ENCODE measurements around the gene EDAR. TPM values are rescaled to one million over a fixed set of nuclear protein-coding genes. Genes with fewer than 3 reads are reported as not detected.

The EDAR gene
- polyA plus RNA-seq, 3 donors = not detected

GRCh38 chr2:108898315-108899082, 90.5 kb downstream of the EDAR start:
- H3K36me3 Mint-ChIP-seq = no peaks in the 10 kb centered on the region
- no CpG with 5 or more reads among the region's 1 CpG for WGBS (ENCODE audit: insufficient coverage)
- Histone ChIP-seq H3K79me2 (ENCODE audit: insufficient read depth, low read length) (no peaks in the 10 kb centered on the region), H2AFZ (ENCODE audit: insufficient read depth, low read depth, low read length, poor library complexity, severe bottlenecking) (no peak overlapping the region), H3K4me2 (replicated peaks; ENCODE audit: extremely low read depth, low read length, poor library complexity, severe bottlenecking) (no peak overlapping the region), H3K27ac (ENCODE audit: low read depth in 1 of 2, low read length in 2 of 2) (no peak overlapping the region), H3K27me3 (ENCODE audit: control insufficient read depth in 2 of 2, insufficient read depth in 2 of 2, low read length in 2 of 2) (no peaks in the 10 kb centered on the region), H4K20me1 (ENCODE audit: insufficient read depth, low read length) (no peaks in the 10 kb centered on the region), H3K4me3 (replicated peaks in 1 of 3; ENCODE audit: low read depth in 2 of 3, low read length in 3 of 3) (no peak overlapping the region), H3K36me3 (replicated peaks in 1 of 2; ENCODE audit: control insufficient read depth in 1 of 2, insufficient read depth in 2 of 2, low read length in 2 of 2) (no peaks in the 10 kb centered on the region), H3K9ac (ENCODE audit: insufficient read depth, low read length, poor library complexity, severe bottlenecking) (no peak overlapping the region), H3K4me1 (ENCODE audit: control insufficient read depth in 1 of 2, insufficient read depth in 2 of 2, low read length in 2 of 2) (no peaks in the 10 kb centered on the region), H3K9me3 (replicated peaks in 1 of 2; ENCODE audit: control insufficient read depth in 1 of 2, insufficient read depth in 1 of 2, low read length in 2 of 2) (peaks cover 0 to 11% of the 10 kb centered on the region in 2 donors)
- no peak for TF ChIP-seq CTCF (IDR thresholded peaks at IDR 0.05)
- no peak for DNase-seq
- no peak overlapping the region for H3K27ac Mint-ChIP-seq
- no peak overlapping the region for H3K4me3 Mint-ChIP-seq
- peaks cover 2 to 4% (median 4%) of the 10 kb centered on the region in 3 donors for H3K27me3 Mint-ChIP-seq (ENCODE audit: low read depth in 3 of 3)
- H3K9me3 Mint-ChIP-seq = peaks cover 2 to 20% (median 6%) of the 10 kb centered on the region in 7 donors
- intact Hi-C loops (cut with micrococcal nuclease) = no loop called here
- H3K4me1 Mint-ChIP-seq = no peaks in the 10 kb centered on the region

GRCh38 chr2:108896741-108897140, 92.3 kb downstream of the EDAR start:
- H3K4me2 ChIP-seq (replicated peaks; ENCODE audit: extremely low read depth, low read length, poor library complexity, severe bottlenecking) = no peak overlapping the region
- intact Hi-C loops (cut with micrococcal nuclease) = no loop called here
- H3K9me3 ChIP-seq (replicated peaks in 1 of 2; ENCODE audit: control insufficient read depth in 1 of 2, insufficient read depth in 1 of 2, low read length in 2 of 2) = peaks cover 4 to 21% of the 10 kb centered on the region in 2 donors
- TF ChIP-seq CTCF (IDR thresholded peaks at IDR 0.05) = no peak
- H3K79me2 ChIP-seq (ENCODE audit: insufficient read depth, low read length) = no peaks in the 10 kb centered on the region
- WGBS (ENCODE audit: insufficient coverage) = 94% methylated on average over 12 of the region's 13 CpGs
- H3K4me1 ChIP-seq (ENCODE audit: control insufficient read depth in 1 of 2, insufficient read depth in 2 of 2, low read length in 2 of 2) = no peaks in the 10 kb centered on the region
- no peaks in the 10 kb centered on the region for H3K27me3 ChIP-seq (ENCODE audit: control insufficient read depth in 2 of 2, insufficient read depth in 2 of 2, low read length in 2 of 2)
- no peaks in the 10 kb centered on the region for H3K36me3 ChIP-seq (replicated peaks in 1 of 2; ENCODE audit: control insufficient read depth in 1 of 2, insufficient read depth in 2 of 2, low read length in 2 of 2)
- Mint-ChIP-seq H3K27ac (no peak overlapping the region), H3K27me3 (ENCODE audit: low read depth in 3 of 3) (peaks cover under 1 to 4% (median 1%) of the 10 kb centered on the region in 3 donors), H3K36me3 (no peaks in the 10 kb centered on the region), H3K4me3 (no peak overlapping the region), H3K9me3 (peaks cover 3 to 22% (median 11%) of the 10 kb centered on the region in 7 donors), H3K4me1 (no peaks in the 10 kb centered on the region)
- H3K27ac ChIP-seq (ENCODE audit: low read depth in 1 of 2, low read length in 2 of 2) = no peak overlapping the region
- no peak overlapping the region for H3K9ac ChIP-seq (ENCODE audit: insufficient read depth, low read length, poor library complexity, severe bottlenecking)
- DNase-seq = no peak
- H3K4me3 ChIP-seq (replicated peaks in 1 of 3; ENCODE audit: low read depth in 2 of 3, low read length in 3 of 3) = no peak overlapping the region
- no peaks in the 10 kb centered on the region for H4K20me1 ChIP-seq (ENCODE audit: insufficient read depth, low read length)
- no peak overlapping the region for H2AFZ ChIP-seq (ENCODE audit: insufficient read depth, low read depth, low read length, poor library complexity, severe bottlenecking)
